NCI-H82 treated with DMSO at 0.1 percent for 48 hours (cell line): ENCODE data around the gene SLC10A7.

Experiments used
- DNase-seq: peaks from one replicate; lab custom pipeline; 2025; ENCODE audit not compliant: unreplicated experiment; lab: John Stamatoyannopoulos, UW

Gene SLC10A7

GRCh38 chr4:146224326-146224966 is 297.3 kb downstream of the SLC10A7 start:
- DNase-seq = no peak

- no peak for DNase-seq
Observed at GRCh38 chr4:146222313-146222712, 299.4 kb downstream of the SLC10A7 start.

GRCh38 chr4:146214238-146214637 is 307.5 kb downstream of the SLC10A7 start, which contains the start of gene REELD1:
REELD1 (plus strand) TSS chr4:146214538; CDS start chr4:146216953, 2,415 bp downstream.
- peak; percentile 64 for DNase-seq

- DNase-seq = no peak
Observed at GRCh38 chr4:146212781-146213180, 309.0 kb downstream of the SLC10A7 start.

GRCh38 chr4:146211440-146211839 is 310.3 kb downstream of the SLC10A7 start:
- no peak for DNase-seq

GRCh38 chr4:146210890-146211289 is 310.9 kb downstream of the SLC10A7 start:
- no peak for DNase-seq

GRCh38 chr4:146207410-146207809 is 314.3 kb downstream of the SLC10A7 start:
- no peak for DNase-seq
